Measurements from ENCODE around the gene FAM149B1. TPM values are rescaled to one million over a fixed set of nuclear protein-coding genes. Genes with fewer than 3 reads are reported as not detected.

The FAM149B1 gene
- total and polyA plus RNA-seq, 2 of the 13 experiments (the other 11 are each of a cell fraction or from before 2014, with no cell fraction given) = 9.3 to 16.8 TPM

DNA sequence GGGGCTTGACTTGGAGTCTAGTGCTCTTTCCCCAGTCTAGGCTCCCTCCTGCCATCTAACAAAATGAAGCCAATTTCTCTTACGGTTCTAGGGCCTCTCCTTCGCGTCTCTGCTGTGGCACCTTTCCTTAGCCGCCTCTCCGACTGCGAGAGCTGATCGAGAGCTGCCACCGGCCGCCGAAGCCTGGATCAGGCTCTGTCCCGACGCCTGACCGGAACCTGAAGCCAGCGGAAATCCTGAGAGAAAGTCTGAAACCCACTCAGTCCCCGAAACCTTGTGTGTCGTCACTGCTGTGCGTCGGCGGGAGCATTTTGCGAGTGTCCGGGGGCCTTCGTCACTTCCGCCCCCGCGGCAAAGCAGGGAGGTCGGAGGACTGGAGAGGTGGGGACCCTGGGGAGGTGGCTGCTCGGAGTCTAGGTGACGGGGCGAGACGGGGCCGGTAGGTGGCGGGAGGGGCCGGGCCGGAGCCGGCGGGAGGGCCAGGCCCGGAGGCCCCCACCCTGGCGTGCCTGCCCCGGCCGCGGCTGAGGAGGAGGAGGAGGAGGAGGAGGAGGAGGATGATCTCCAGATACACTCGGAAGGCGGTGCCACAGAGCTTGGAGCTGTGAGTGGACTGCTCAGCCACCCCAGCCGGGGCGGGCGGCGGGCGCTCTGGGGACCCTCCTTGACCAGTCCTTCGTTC is at the start of gene FAM149B1, which contains the start of gene ECD (continued):
- TF ChIP-seq RXRB (CRISPR knock-in tag; IDR thresholded peaks at IDR 0.05; ENCODE audit: borderline replicate concordance) = peak; percentile 64
- TF ChIP-seq MTA1 (CRISPR knock-in tag; IDR thresholded peaks at IDR 0.05; ENCODE audit: borderline replicate concordance) = peak; percentile 73; the same call in 1 of the 2 replicates
- TF ChIP-seq ZNF317 (CRISPR knock-in tag; IDR thresholded peaks at IDR 0.05) = peak; percentile 80
- peak; percentile 93 for TF ChIP-seq ASH2L (IDR thresholded peaks at IDR 0.05; ENCODE audit: insufficient read length, low read depth, low read length)
- peak; percentile 66; the same call in 1 of the 2 replicates for TF ChIP-seq ZNF292 (CRISPR knock-in tag; IDR thresholded peaks at IDR 0.05; ENCODE audit: borderline replicate concordance, low read depth)
- no peak for TF ChIP-seq ZBTB8A (CRISPR knock-in tag; IDR thresholded peaks at IDR 0.05; ENCODE audit: borderline replicate concordance, low read depth)
- TF ChIP-seq ZNF788 (CRISPR knock-in tag; IDR thresholded peaks at IDR 0.05; ENCODE audit: borderline replicate concordance) = peak; percentile 70; the same call in 1 of the 2 replicates
- no peak for TF ChIP-seq ZEB1 (IDR thresholded peaks at IDR 0.05; ENCODE audit: insufficient replicate concordance, low read depth)
- TF ChIP-seq SIX4 (CRISPR knock-in tag; IDR thresholded peaks at IDR 0.05) = no peak; the same call in 1 of the 2 replicates
- peak; percentile 99 for TF ChIP-seq CREB1 (IDR thresholded peaks at IDR 0.05)
- TF ChIP-seq CREB1 (CRISPR knock-in tag; IDR thresholded peaks at IDR 0.05) = peak; percentile 99
- TF ChIP-seq, protein P1, sequence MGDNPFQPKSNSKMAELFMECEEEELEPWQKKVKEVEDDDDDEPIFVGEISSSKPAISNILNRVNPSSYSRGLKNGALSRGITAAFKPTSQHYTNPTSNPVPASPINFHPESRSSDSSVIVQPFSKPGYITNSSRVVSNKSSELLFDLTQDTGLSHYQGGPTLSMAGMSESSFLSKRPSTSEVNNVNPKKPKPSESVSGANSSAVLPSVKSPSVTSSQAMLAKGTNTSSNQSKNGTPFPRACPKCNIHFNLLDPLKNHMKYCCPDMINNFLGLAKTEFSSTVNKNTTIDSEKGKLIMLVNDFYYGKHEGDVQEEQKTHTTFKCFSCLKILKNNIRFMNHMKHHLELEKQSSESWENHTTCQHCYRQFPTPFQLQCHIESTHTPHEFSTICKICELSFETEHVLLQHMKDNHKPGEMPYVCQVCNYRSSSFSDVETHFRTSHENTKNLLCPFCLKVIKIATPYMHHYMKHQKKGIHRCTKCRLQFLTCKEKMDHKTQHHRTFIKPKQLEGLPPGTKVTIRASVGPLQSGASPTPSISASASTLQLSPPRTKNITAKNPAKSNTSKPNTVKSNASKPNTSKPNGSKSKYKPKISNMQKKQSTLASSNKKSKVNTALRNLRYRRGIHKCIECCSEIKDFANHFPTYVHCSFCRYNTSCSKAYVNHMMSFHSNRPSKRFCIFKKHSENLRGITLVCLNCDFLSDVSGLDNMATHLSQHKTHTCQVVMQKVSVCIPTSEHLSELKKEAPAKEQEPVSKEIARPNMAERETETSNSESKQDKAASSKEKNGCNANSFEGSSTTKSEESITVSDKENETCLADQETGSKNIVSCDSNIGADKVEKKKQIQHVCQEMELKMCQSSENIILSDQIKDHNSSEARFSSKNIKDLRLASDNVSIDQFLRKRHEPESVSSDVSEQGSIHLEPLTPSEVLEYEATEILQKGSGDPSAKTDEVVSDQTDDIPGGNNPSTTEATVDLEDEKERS (CRISPR knock-in tag; IDR thresholded peaks at IDR 0.05) = peak; percentile 80; the same call in 1 of the 2 replicates
- no peak for TF ChIP-seq ZBTB1 (CRISPR knock-in tag; IDR thresholded peaks at IDR 0.05; ENCODE audit: borderline replicate concordance)
- peak; percentile 87 for TF ChIP-seq PITX1 (CRISPR knock-in tag; IDR thresholded peaks at IDR 0.05)
- TF ChIP-seq, protein P2, sequence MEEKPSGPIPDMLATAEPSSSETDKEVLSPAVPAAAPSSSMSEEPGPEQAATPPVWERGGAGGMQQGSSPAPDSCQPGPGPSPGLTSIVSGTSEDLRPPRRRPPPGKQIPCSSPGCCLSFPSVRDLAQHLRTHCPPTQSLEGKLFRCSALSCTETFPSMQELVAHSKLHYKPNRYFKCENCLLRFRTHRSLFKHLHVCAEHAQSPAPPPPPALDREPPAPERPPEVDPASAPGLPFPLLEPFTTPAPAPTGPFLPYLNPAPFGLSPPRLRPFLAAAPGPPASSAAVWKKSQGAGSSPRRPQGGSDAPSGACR (CRISPR knock-in tag; IDR thresholded peaks at IDR 0.05) = 0 out of 2 replicates have a peak, but pooled peaks have one; percentile 41
- TF ChIP-seq, protein P3, sequence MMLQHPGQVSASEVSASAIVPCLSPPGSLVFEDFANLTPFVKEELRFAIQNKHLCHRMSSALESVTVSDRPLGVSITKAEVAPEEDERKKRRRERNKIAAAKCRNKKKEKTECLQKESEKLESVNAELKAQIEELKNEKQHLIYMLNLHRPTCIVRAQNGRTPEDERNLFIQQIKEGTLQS (CRISPR knock-in tag; IDR thresholded peaks at IDR 0.05) = 0 out of 2 replicates have a peak, but pooled peaks have one; percentile 12
- TF ChIP-seq NCOA2 (CRISPR knock-in tag; IDR thresholded peaks at IDR 0.05) = no peak; the same call in none of the 2 replicates
- TF ChIP-seq ZNF83 (CRISPR knock-in tag; IDR thresholded peaks at IDR 0.05; ENCODE audit: borderline replicate concordance) = no peak
- TF ChIP-seq, protein P4, sequence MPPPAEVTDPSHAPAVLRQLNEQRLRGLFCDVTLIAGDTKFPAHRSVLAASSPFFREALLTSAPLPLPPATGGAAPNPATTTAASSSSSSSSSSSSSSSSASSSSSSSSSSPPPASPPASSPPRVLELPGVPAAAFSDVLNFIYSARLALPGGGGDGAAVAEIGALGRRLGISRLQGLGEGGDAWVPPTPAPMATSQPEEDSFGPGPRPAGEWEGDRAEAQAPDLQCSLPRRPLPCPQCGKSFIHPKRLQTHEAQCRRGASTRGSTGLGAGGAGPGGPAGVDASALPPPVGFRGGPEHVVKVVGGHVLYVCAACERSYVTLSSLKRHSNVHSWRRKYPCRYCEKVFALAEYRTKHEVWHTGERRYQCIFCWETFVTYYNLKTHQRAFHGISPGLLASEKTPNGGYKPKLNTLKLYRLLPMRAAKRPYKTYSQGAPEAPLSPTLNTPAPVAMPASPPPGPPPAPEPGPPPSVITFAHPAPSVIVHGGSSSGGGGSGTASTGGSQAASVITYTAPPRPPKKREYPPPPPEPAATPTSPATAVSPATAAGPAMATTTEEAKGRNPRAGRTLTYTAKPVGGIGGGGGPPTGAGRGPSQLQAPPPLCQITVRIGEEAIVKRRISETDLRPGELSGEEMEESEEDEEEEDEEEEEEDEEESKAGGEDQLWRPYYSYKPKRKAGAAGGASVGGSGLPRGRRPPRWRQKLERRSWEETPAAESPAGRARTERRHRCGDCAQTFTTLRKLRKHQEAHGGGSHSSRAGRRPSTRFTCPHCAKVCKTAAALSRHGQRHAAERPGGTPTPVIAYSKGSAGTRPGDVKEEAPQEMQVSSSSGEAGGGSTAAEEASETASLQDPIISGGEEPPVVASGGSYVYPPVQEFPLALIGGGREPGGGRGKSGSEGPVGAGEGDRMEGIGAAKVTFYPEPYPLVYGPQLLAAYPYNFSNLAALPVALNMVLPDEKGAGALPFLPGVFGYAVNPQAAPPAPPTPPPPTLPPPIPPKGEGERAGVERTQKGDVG (CRISPR knock-in tag; IDR thresholded peaks at IDR 0.05; ENCODE audit: borderline replicate concordance) = peak; percentile 65
- no peak for TF ChIP-seq SOX6 (IDR thresholded peaks at IDR 0.05)
- peak; percentile 66 for TF ChIP-seq SOX6 (CRISPR knock-in tag; IDR thresholded peaks at IDR 0.05)

All from HepG2 (cell line).